Left ventricle myocardium inferior (tissue), 1 donor: Measurements from ENCODE around the gene GPRIN1. TPM values are rescaled to one million over a fixed set of nuclear protein-coding genes. Genes with fewer than 3 reads are reported as not detected.

Experiments used
- DNase-seq: peaks from one replicate; pipeline ENCODE4 v3.0.0-alpha.2; 2020
- H3K27ac ChIP-seq: fragments of 200-600 bp; replicated peaks from 2 replicates; pipeline ENCODE4 v1.8.0; 2021
- H3K27me3 ChIP-seq: fragments of 200-600 bp; 2 replicates; pipeline ENCODE4 v1.8.0; 2021; ENCODE audit warnings: low read depth
- H3K36me3 ChIP-seq: fragments of 200-600 bp; 2 replicates; pipeline ENCODE4 v1.8.0; 2021
- H3K4me1 ChIP-seq: fragments of 200-600 bp; 2 replicates; pipeline ENCODE4 v1.8.0; 2021
- H3K4me3 ChIP-seq: fragments of 200-600 bp; 2 replicates; pipeline ENCODE4 v1.8.0; 2021; ENCODE audit warnings: mild to moderate bottlenecking, moderate library complexity
- H3K9me3 ChIP-seq: fragments of 200-600 bp; replicated peaks from 2 replicates; pipeline ENCODE4 v1.8.0; 2021
- CTCF ChIP-seq: fragments of 200-600 bp; IDR thresholded peaks from 2 replicates; pipeline ENCODE4 v1.8.0; 2021; ENCODE audit warnings: antibody characterized with exemption, mild to moderate bottlenecking, borderline replicate concordance
- intact Hi-C: fragments of 100-400 bp; cut with micrococcal nuclease; formaldehyde crosslinking; loops from one replicate; pipeline ENCODE4 v1.11.0; 2022
- total RNA-seq: library from RNA; stranded (reverse); fragmentation: NEBNext Ultra II Directional; extraction: Animal tissue kit (Norgen Biotek cat#: 25700); gene quantifications from one replicate; pipeline ENCODE4 v1.2.1, GENCODE V29; 2021
- donor health status: DM: no; HTN: yes; CAD: no; lungs with severe emphysema.

The GPRIN1 gene
- total RNA-seq, 1 donor from 2014 or later: 0.58 TPM

- Histone ChIP-seq H3K36me3 (no peaks in the 10 kb centered on the region), H3K27ac (no peak overlapping the region), H3K4me1 (no peaks in the 10 kb centered on the region), H3K4me3 (no peak overlapping the region), H3K27me3 (peaks cover 52% of the 10 kb centered on the region), H3K9me3 (no peaks in the 10 kb centered on the region)
- DNase-seq: no peak
- TF ChIP-seq CTCF: no peak
- intact Hi-C loops: no loop called here
These were observed 47.8 kb downstream of the GPRIN1 start for GRCh38 chr5:176562189-176562588.

GRCh38 chr5:176561259-176561658, 48.7 kb downstream of the GPRIN1 start:
- Histone ChIP-seq H3K36me3 (no peaks in the 10 kb centered on the region), H3K4me3 (no peak overlapping the region), H3K4me1 (no peaks in the 10 kb centered on the region), H3K27ac (no peak overlapping the region), H3K9me3 (no peaks in the 10 kb centered on the region), H3K27me3 (peaks cover 43% of the 10 kb centered on the region)
- intact Hi-C loops: no loop called here
- no peak for DNase-seq
- TF ChIP-seq CTCF: no peak

- intact Hi-C loops: no loop called here
These were observed 49.6 kb downstream of the GPRIN1 start for GRCh38 chr5:176560364-176560763.

GRCh38 chr5:176559683-176560082, 50.3 kb downstream of the GPRIN1 start:
- H3K9me3 ChIP-seq: no peaks in the 10 kb centered on the region
- TF ChIP-seq CTCF: no peak
- H3K27me3 ChIP-seq: peaks cover 30% of the 10 kb centered on the region
- H3K36me3 ChIP-seq: no peaks in the 10 kb centered on the region
- intact Hi-C loops: no loop called here
- H3K4me3 ChIP-seq: no peak overlapping the region
- DNase-seq: no peak
- no peaks in the 10 kb centered on the region for H3K4me1 ChIP-seq
- H3K27ac ChIP-seq: no peak overlapping the region

More at GRCh38 chr5:176560364-176560763, 49.6 kb downstream of the GPRIN1 start:
- DNase-seq: no peak
- Histone ChIP-seq H3K9me3 (no peaks in the 10 kb centered on the region), H3K4me1 (no peaks in the 10 kb centered on the region), H3K4me3 (no peak overlapping the region), H3K27ac (no peak overlapping the region), H3K27me3 (peaks cover 34% of the 10 kb centered on the region), H3K36me3 (no peaks in the 10 kb centered on the region)
- no peak for TF ChIP-seq CTCF

- TF ChIP-seq CTCF: no peak
- Histone ChIP-seq H3K4me3 (no peak overlapping the region), H3K4me1 (no peaks in the 10 kb centered on the region), H3K36me3 (no peaks in the 10 kb centered on the region), H3K27ac (no peak overlapping the region), H3K27me3 (peaks cover 38% of the 10 kb centered on the region), H3K9me3 (no peaks in the 10 kb centered on the region)
- no peak for DNase-seq
- intact Hi-C loops: no loop called here
These were observed 52.1 kb downstream of the GPRIN1 start for GRCh38 chr5:176557846-176558245.
